Choroid plexus epithelial cell (primary cell): Measurements from ENCODE around the gene UPK3B.
A peak's percentile ranks its signal among the peaks of the same experiment; 100 is the strongest.
"Not testable (repeated sequence)": the region's sequence is repeated elsewhere in the genome, so short reads cannot be mapped to it uniquely, and the experiment has no call there.

Experiments
- DNase-seq: peaks from one replicate; pipeline ENCODE4 v3.0.0-alpha.2; 2010; ENCODE audit warnings: low read depth
- H3K4me3 ChIP-seq: 2 replicates; pipeline ENCODE4 v1.5.1; 2011; ENCODE audit warnings: low read depth, mild to moderate bottlenecking, control low read depth, low read length, moderate library complexity
- CTCF ChIP-seq: conservative IDR thresholded peaks from 2 replicates; pipeline ENCODE4 v1.5.1; 2011; ENCODE audit warnings: low read depth, mild to moderate bottlenecking, control low read depth, inconsistent platforms, low read length, moderate library complexity

The UPK3B gene

DNA sequence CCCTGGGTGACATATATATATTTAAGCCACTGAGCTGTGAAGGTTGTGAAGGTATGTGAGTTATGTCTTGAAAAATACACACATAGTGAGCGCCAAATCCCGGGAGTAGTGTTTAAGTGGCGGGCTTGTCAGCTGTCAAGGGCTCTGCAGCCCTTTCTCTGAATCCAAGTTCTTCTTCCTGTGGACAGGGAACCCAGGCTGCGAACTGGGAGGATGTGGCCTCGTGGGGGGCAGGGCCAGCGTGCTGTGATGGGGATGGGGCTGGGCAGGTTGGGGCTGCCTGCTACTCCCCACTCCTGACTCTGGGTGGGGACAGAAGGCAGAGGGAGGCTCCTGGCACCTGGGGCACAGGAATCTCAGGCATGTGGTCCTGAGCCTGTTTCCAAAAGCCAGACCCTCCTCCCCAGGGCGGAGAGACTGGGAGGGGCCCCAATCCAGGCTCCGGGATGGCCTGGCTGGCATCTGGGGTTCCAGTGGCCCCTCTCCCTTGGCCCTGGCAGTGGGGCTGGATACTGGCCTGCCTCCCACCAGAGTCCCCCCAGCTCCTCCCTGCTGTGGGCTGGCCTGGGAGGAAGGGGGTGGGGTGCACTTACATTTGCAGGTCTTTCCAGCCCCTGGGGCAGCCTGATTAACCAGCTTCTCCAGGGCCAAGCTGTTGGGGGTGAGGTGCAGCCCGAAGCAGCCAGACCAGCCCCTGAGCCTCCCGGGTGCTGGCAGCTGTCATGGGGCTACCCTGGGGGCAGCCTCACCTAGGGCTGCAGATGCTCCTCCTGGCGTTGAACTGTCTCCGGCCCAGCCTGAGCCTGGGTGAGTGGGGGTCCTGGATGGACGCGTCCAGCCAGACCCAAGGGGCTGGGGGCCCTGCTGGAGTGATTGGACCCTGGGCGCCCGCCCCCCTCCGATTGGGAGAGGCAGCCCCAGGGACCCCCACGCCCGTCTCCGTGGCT, at the start of gene UPK3B:
Gene UPK3B (plus strand): TSS at position 622 of the 947 bp plus-strand sequence. CDS start 101 bp downstream, at position 723.
- peak; percentile 45 for DNase-seq
- TF ChIP-seq CTCF: no peak
- H3K4me3 ChIP-seq: no peak within 1 kb of the TSS

- not testable (repeated sequence) for DNase-seq, H3K4me3 ChIP-seq
Observed at GRCh38 chr7:76460767-76461166, 49.6 kb upstream of the UPK3B start.

GRCh38 chr7:76461464-76462101, 48.8 kb upstream of the UPK3B start, which contains the start of gene DTX2:
TSS of gene DTX2 (plus strand) at chr7:76461709. CDS start at chr7:76480510, 18,801 bp downstream.
- not testable (repeated sequence) for DNase-seq
- H3K4me3 ChIP-seq: peak within 1 kb of the TSS; percentile 56

- not testable (repeated sequence) for H3K4me3 ChIP-seq, DNase-seq
Observed at GRCh38 chr7:76462271-76462882, 48.0 kb upstream of the UPK3B start.

GRCh38 chr7:76464959-76465358, 45.4 kb upstream of the UPK3B start:
- H3K4me3 ChIP-seq, DNase-seq: not testable (repeated sequence)

GRCh38 chr7:76465950-76466349, 44.4 kb upstream of the UPK3B start:
- DNase-seq, H3K4me3 ChIP-seq: not testable (repeated sequence)

DNA sequence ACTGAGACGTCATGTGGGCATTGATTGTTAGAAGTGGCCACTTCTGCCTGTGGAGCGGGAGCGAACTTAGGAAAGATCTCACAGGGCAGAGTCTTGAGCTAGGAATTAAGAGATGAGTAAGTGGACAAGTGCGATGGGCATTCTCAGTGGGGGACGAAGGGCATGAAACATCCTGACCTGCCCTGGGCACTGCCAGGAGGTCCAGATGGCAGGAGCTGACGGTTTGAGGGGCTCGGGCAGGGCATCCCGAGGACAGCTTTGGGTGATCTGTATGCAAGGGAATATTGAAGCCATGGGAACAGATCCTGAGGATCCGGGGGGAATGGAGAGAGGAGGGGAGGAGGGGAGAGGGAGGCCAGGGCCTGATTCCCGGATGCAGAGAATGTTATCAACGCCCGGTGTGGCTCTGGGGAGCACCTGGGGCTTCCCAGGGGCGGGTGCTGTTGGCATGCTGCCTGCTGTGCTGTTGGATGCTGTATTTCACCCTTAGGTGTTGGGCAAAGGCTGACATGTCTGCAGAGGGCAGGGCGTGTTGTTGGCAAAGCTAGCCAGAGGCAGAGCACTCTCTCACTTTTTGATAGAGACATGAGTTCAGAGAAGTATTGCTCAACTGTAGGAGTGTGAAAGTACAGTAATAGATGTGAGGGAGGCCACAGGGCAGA, 42.5 kb upstream of the UPK3B start:
- H3K4me3 ChIP-seq, DNase-seq: not testable (repeated sequence)

- not testable (repeated sequence) for DNase-seq, H3K4me3 ChIP-seq
Observed at GRCh38 chr7:76471556-76472221, 38.7 kb upstream of the UPK3B start.

DNA sequence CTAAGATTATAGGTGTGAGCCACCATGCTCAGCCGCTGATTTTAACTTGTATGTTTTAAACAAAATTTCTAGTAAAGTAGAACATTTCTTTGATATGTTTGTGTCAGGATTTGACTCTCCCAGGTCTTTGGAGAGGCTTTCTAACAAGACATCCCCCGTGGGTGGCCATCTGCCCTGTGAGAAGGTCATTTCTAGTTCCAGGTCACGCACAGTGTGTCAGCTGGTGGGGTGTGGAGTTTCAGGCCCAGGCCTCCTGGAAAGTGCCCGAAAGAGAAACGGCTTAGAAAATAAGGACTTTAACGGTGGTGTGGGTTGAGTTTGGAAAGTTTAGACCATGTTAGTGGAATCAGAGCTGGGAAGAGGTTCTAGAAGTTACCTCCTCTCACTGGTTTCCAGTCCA, 37.3 kb upstream of the UPK3B start:
- not testable (repeated sequence) for DNase-seq, H3K4me3 ChIP-seq

- not testable (repeated sequence) for H3K4me3 ChIP-seq, DNase-seq
Observed at GRCh38 chr7:76476280-76476679, 34.1 kb upstream of the UPK3B start.

GRCh38 chr7:76476742-76477474, 33.4 kb upstream of the UPK3B start:
- H3K4me3 ChIP-seq, DNase-seq: not testable (repeated sequence)

DNA sequence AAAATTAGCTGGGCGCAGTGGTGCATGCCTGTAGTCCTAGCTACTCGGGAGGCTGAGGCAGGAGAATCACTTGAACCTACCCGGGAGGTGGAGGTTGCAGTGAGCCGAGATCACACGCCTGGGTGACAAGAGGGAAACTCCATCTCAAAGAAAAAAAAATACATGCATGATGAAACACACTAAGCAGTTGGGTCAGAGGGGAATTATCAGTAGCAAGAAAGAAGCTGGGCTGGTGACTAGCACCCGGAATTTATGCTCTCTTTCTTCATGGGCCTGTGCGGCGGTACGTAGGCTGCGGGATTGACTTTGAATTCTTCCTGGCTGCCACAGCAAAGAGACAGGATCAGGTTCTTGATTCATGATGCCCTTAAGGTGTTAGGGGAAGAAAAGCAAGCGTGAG, 30.7 kb upstream of the UPK3B start:
- H3K4me3 ChIP-seq: not testable (repeated sequence)
- DNase-seq: peak; percentile 17

DNA sequence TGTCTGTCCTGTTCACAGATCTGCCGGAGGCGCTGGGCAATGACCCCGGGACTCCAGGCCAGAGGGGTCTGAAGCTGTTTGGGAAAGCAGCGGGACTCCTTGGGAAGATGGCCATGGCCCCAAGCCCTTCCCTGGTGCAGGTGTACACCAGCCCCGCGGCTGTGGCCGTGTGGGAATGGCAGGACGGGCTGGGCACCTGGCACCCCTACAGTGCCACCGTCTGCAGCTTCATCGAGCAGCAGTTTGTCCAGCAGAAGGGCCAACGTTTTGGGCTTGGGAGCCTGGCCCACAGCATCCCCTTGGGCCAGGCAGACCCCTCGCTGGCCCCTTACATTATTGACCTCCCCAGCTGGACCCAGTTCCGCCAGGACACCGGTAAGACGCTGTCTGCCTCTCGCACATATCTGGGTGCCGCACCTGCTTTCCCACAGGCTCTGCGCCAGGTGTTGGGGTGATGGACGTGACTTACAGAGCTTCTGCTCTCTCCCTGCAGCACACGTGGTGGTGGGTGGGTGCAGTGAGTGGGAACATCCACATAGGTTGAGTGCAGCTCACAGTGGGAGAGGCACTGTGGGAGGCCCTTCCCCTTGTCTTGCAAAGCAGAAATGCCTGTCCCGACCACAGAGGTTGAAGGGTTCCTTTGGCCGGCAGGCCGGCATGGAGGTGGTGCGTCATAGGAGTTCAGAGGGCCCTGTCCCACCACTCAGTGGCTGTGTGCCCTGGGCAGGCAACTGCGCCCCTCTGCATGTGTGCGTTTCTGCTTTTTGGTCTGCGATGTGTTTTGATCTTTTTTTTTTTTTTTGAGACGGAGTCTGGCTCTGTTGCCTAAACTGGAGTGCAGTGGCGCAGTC, 29.7 kb upstream of the UPK3B start:
- peak; percentile 86 for DNase-seq
- H3K4me3 ChIP-seq: not testable (repeated sequence)

- not testable (repeated sequence) for DNase-seq, H3K4me3 ChIP-seq
Observed at GRCh38 chr7:76482660-76483059, 27.7 kb upstream of the UPK3B start.

DNA sequence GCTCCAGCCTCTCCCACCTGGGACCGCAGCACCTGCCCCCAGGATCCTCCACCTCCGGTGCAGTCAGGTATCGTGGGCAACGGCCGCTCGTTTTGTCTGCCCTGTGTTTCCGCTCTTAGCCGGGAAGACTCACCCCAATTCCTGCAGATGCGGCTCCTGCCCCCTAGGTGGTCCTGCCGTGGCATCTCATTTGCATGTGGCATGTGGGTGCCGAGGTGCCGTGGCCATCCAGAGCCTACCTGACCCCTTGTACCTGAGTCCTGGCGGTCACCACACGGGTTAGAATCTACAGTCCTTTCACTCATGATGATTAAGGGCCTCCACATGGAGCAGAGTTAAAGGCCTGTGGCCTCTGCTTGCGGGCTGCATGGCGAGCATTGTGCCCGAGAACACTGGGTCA, 27.3 kb upstream of the UPK3B start:
- not testable (repeated sequence) for DNase-seq, H3K4me3 ChIP-seq

- H3K4me3 ChIP-seq, DNase-seq: not testable (repeated sequence)
Observed at GRCh38 chr7:76484456-76484855, 25.9 kb upstream of the UPK3B start.
